Thyroid gland (tissue), 4 donors: ENCODE data around the gene HOXB2. TPM values are rescaled to one million over a fixed set of nuclear protein-coding genes. Genes with fewer than 3 reads are reported as not detected.
"Not testable (repeated sequence)": the region's sequence is repeated elsewhere in the genome, so short reads cannot be mapped to it uniquely, and the experiment has no call there.

Experiments used
- DNase-seq, 2 donors: peaks; one replicate each; pipeline ENCODE4 v3.0.0-alpha.2; 2019
- H3K27ac ChIP-seq, 3 donors: fragments of 200-600 bp; sonication (generic); 1 replicate in 2 of 3; 2 replicates in 1 of 3; pipeline ENCODE4 v1.5.1; 2016 to 2019; ENCODE audit warnings: mild to moderate bottlenecking in 1 of 3, moderate library complexity in 1 of 3
- H3K27me3 ChIP-seq: fragments of 200-600 bp; sonication (generic); one replicate; pipeline ENCODE4 v1.5.1; 2019
- H3K36me3 ChIP-seq, 2 donors: fragments of 200-600 bp; sonication (generic); one replicate each; pipeline ENCODE4 v1.5.1; 2016 to 2019
- H3K4me1 ChIP-seq, 2 donors: fragments of 200-600 bp; sonication (generic); one replicate each; pipeline ENCODE4 v1.5.1; 2017 to 2019
- H3K4me3 ChIP-seq, 3 donors: fragments of 200-600 bp; sonication (generic); replicated peaks in 1 of 3; 1 replicate in 2 of 3; 2 replicates in 1 of 3; pipeline ENCODE4 v1.5.1; 2016; ENCODE audit warnings: mild to moderate bottlenecking in 1 of 3
- H3K9me3 ChIP-seq: fragments of 200-600 bp; sonication (generic); one replicate; pipeline ENCODE4 v1.5.1; 2017
- CTCF ChIP-seq, 6 experiments: fragments of 200-600 bp in 3 of 6; fragments of 450-650 bp in 3 of 6; sonication (generic) in 3 of 6; IDR thresholded peaks; one replicate each; pipeline ENCODE4 v1.5.1; 2016 to 2019; ENCODE audit warnings: antibody characterized with exemption in 6 of 6, mild to moderate bottlenecking in 2 of 6, inconsistent platforms in 1 of 6, moderate library complexity in 1 of 6
- POLR2A ChIP-seq, 2 donors: fragments of 450-650 bp; IDR thresholded peaks; one replicate each; pipeline ENCODE4 v1.6.1; 2017; ENCODE audit warnings: antibody characterized with exemption in 2 of 2, mild to moderate bottlenecking in 2 of 2, moderate library complexity in 1 of 2
- WGBS, 2 donors: methylation state at CpG; one replicate each; pipeline ENCODE4 v1.1.5; 2017; 5-methylcytosine and 5-hydroxymethylcytosine counted together
- intact Hi-C: fragments of 100-400 bp; cut with DNase I; formaldehyde crosslinking; loops from one replicate; pipeline ENCODE4 v1.15.1; 2023
- total RNA-seq, 4 donors: library from RNA; depleted of rRNA; stranded (reverse); fragments of >200 nt; gene quantifications; one replicate each; pipeline ENCODE4 v1.2.3, GENCODE V29; 2016

HOXB2 gene
- total RNA-seq, 4 donors from 2014 or later = 2.6 to 9.4 (median 5.2) TPM

- Histone ChIP-seq H3K27me3 (peaks cover 7% of the 10 kb centered on the region), H3K9me3 (no peaks in the 10 kb centered on the region), H3K4me3 (no peak overlapping the region), H3K27ac (no peak overlapping the region), H3K36me3 (no peaks in the 10 kb centered on the region), H3K4me1 (no peaks in the 10 kb centered on the region)
- intact Hi-C loops = no loop called here
- DNase-seq = no peak
- WGBS, 2 donors = 79 to 93% methylated on average over 2 to 3 of the region's 3 CpGs
- no peak for TF ChIP-seq CTCF (IDR thresholded peaks at IDR 0.05)
- TF ChIP-seq POLR2A (IDR thresholded peaks at IDR 0.05) = no peak
These were observed 7.6 kb downstream of the HOXB2 start for GRCh38 chr17:48537316-48537715.

GRCh38 chr17:48535793-48536559 lies 8.9 kb downstream of the HOXB2 start:
- H3K27me3 ChIP-seq, H3K4me3 ChIP-seq, H3K27ac ChIP-seq, H3K9me3 ChIP-seq, H3K36me3 ChIP-seq, H3K4me1 ChIP-seq, intact Hi-C loops, DNase-seq: not testable (repeated sequence)
- WGBS, 2 donors = 94 to 95% methylated on average over 9 of the region's 9 CpGs

GRCh38 chr17:48532261-48532660 lies 12.6 kb downstream of the HOXB2 start:
- intact Hi-C loops = no loop called here
- 72 to 74% methylated on average over 8 of the region's 8 CpGs for WGBS, 2 donors
- DNase-seq = no peak

GRCh38 chr17:48530887-48531272 lies 14.0 kb downstream of the HOXB2 start, which contains the start of gene HOXB1:
HOXB1 (minus strand) TSS chr17:48531011; CDS start chr17:48530904, 107 bp downstream.
- Histone ChIP-seq H3K4me1 (no peaks in the 10 kb centered on the region), H3K27me3 (peaks cover 17% of the 10 kb centered on the region), H3K36me3 (no peaks in the 10 kb centered on the region), H3K4me3 (no peak within 1 kb of the TSS), H3K9me3 (no peaks in the 10 kb centered on the region), H3K27ac (no peak within 1 kb of the TSS)
- DNase-seq = no peak
- TF ChIP-seq CTCF (IDR thresholded peaks at IDR 0.05) (no peak), POLR2A (IDR thresholded peaks at IDR 0.05) (no peak)
- intact Hi-C loops = no loop called here
- WGBS, 2 donors = 57 to 61% methylated on average over 8 to 9 of the region's 15 CpGs

More at GRCh38 chr17:48532261-48532660, 12.6 kb downstream of the HOXB2 start:
- Histone ChIP-seq H3K4me3 (no peak overlapping the region), H3K27ac (no peak overlapping the region), H3K9me3 (no peaks in the 10 kb centered on the region), H3K4me1 (no peaks in the 10 kb centered on the region), H3K36me3 (no peaks in the 10 kb centered on the region), H3K27me3 (peaks cover 10% of the 10 kb centered on the region)
- TF ChIP-seq POLR2A (IDR thresholded peaks at IDR 0.05) (no peak), CTCF (IDR thresholded peaks at IDR 0.05) (no peak)

GRCh38 chr17:48530208-48530886 lies 14.6 kb downstream of the HOXB2 start:
- H3K4me3 ChIP-seq = no peak overlapping the region
- no peaks in the 10 kb centered on the region for H3K36me3 ChIP-seq
- H3K27me3 ChIP-seq = peaks cover 17% of the 10 kb centered on the region
- no peak overlapping the region for H3K27ac ChIP-seq
- WGBS, 2 donors = 56 to 65% methylated on average over 11 to 17 of the region's 37 CpGs
- TF ChIP-seq CTCF (IDR thresholded peaks at IDR 0.05) = no peak
- TF ChIP-seq POLR2A (IDR thresholded peaks at IDR 0.05) = no peak
- H3K4me1 ChIP-seq = no peaks in the 10 kb centered on the region
- intact Hi-C loops = no loop called here
- H3K9me3 ChIP-seq = no peaks in the 10 kb centered on the region
- no peak for DNase-seq
